ENCODE data around the gene CLSTN2. TPM values are rescaled to one million over a fixed set of nuclear protein-coding genes. Genes with fewer than 3 reads are reported as not detected.

The CLSTN2 gene
- total RNA-seq, 1 donor from 2014 or later: 0.74 TPM

DNA sequence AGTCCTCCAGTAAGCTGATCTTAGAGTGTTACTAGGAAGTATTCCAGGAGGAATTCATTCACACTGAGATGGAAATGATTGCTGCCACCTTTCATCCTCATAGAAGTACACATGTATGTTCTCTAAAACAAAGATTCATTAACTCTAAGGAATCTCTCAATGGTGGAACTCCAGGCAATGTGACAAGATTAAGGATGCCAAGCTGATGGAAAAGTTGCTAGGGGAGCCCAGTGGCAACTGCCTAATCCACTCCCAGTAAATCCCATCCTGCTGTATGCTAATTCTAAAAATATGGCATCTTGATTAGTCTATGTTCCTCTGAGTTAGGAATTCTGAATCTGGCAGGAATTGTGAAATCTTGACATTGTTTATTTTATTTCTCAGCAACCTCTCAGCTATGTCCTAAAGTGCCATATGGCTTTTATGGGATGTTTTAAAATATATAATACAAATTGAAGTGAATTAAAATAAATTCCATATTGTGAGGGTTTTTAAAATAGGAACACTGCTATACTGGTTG is 532.9 kb downstream of the CLSTN2 start:
- TF ChIP-seq, protein P1, sequence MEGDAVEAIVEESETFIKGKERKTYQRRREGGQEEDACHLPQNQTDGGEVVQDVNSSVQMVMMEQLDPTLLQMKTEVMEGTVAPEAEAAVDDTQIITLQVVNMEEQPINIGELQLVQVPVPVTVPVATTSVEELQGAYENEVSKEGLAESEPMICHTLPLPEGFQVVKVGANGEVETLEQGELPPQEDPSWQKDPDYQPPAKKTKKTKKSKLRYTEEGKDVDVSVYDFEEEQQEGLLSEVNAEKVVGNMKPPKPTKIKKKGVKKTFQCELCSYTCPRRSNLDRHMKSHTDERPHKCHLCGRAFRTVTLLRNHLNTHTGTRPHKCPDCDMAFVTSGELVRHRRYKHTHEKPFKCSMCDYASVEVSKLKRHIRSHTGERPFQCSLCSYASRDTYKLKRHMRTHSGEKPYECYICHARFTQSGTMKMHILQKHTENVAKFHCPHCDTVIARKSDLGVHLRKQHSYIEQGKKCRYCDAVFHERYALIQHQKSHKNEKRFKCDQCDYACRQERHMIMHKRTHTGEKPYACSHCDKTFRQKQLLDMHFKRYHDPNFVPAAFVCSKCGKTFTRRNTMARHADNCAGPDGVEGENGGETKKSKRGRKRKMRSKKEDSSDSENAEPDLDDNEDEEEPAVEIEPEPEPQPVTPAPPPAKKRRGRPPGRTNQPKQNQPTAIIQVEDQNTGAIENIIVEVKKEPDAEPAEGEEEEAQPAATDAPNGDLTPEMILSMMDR (IDR thresholded peaks at IDR 0.05; ENCODE audit: unreplicated experiment): no peak
- DNase-seq (ENCODE audit: low spot score): no peak
- H3K27ac Mint-ChIP-seq (ENCODE audit: unreplicated experiment): no peak overlapping the region
- no peaks in the 10 kb centered on the region for H3K4me1 Mint-ChIP-seq (ENCODE audit: unreplicated experiment)
- no peaks in the 10 kb centered on the region for H3K27me3 Mint-ChIP-seq (ENCODE audit: unreplicated experiment)
- no peaks in the 10 kb centered on the region for H3K36me3 Mint-ChIP-seq (ENCODE audit: low read depth, unreplicated experiment)
- no peak overlapping the region for H3K4me3 Mint-ChIP-seq (ENCODE audit: unreplicated experiment)
- H3K9me3 Mint-ChIP-seq (ENCODE audit: unreplicated experiment): no peaks in the 10 kb centered on the region

DNA sequence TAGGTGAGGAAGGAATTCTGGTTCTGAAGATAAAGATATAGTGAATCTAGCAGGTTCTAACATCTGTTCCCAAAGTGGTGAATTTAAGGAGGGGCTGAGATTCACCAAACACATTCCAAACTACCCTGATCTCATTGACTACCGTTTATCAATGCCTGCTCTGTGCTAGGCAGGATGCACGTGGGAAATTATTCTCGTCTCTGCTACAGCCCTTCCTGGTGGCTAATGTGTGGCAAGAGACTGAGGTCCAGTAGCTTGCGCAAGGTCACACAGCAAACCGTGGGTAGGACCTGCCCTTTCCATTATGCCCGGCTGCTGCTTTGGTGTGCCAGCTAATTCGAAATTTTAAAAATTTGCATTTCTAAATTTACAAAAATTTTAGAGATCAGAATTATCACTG is 533.4 kb downstream of the CLSTN2 start:
- no peak overlapping the region for H3K27ac Mint-ChIP-seq (ENCODE audit: unreplicated experiment)
- no peaks in the 10 kb centered on the region for H3K36me3 Mint-ChIP-seq (ENCODE audit: low read depth, unreplicated experiment)
- no peak for DNase-seq (ENCODE audit: low spot score)
- no peaks in the 10 kb centered on the region for H3K4me1 Mint-ChIP-seq (ENCODE audit: unreplicated experiment)
- no peaks in the 10 kb centered on the region for H3K9me3 Mint-ChIP-seq (ENCODE audit: unreplicated experiment)
- TF ChIP-seq, protein P1 (IDR thresholded peaks at IDR 0.05; ENCODE audit: unreplicated experiment): no peak
- H3K4me3 Mint-ChIP-seq (ENCODE audit: unreplicated experiment): no peak overlapping the region
- no peaks in the 10 kb centered on the region for H3K27me3 Mint-ChIP-seq (ENCODE audit: unreplicated experiment)

DNA sequence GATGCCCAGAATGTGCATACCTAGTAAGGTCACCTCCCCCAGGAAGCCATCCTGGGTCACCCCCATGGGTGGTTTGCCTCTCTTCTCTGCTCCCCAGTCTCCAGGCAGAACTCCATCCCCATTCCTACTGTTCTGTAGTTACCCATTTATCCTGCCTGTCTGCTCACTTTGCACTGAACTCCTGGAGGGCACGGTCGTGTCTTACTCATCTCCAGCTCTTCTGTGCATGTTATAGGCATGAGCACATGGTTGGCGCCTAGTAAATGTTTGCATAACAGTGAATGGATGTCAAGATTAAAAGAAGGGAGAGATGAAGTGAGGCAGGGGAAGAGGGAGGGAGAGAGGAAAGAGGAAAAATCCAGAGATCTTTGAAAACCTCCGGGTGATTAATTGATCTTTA is 534.5 kb downstream of the CLSTN2 start:
- no peaks in the 10 kb centered on the region for H3K36me3 Mint-ChIP-seq (ENCODE audit: low read depth, unreplicated experiment)
- no peak overlapping the region for H3K4me3 Mint-ChIP-seq (ENCODE audit: unreplicated experiment)
- H3K27ac Mint-ChIP-seq (ENCODE audit: unreplicated experiment): no peak overlapping the region
- H3K9me3 Mint-ChIP-seq (ENCODE audit: unreplicated experiment): no peaks in the 10 kb centered on the region
- H3K27me3 Mint-ChIP-seq (ENCODE audit: unreplicated experiment): no peaks in the 10 kb centered on the region
- TF ChIP-seq, protein P1 (IDR thresholded peaks at IDR 0.05; ENCODE audit: unreplicated experiment): no peak
- no peaks in the 10 kb centered on the region for H3K4me1 Mint-ChIP-seq (ENCODE audit: unreplicated experiment)
- no peak for DNase-seq (ENCODE audit: low spot score)

DNA sequence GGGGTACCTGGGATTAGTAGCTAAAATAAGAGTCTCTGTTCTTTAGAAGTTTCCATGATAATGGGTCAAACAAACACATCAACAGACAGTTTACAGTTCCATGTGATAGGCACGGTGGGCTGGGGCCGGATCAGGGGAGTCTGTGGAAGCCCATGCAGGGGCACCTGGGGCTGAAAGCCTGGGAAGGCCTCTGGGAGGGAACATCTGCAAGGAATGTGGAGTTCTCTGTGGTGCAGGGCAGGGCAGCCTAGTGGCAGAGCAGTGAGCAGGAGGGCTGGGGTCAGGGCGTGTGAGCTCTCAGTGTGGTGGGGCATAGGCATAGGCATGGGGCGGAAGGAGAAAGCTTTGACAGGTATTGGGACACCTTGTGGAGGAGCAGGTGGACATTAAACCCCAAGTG is 535.2 kb downstream of the CLSTN2 start:
- Mint-ChIP-seq H3K9me3 (ENCODE audit: unreplicated experiment) (no peaks in the 10 kb centered on the region), H3K36me3 (ENCODE audit: low read depth, unreplicated experiment) (no peaks in the 10 kb centered on the region), H3K4me3 (ENCODE audit: unreplicated experiment) (no peak overlapping the region), H3K27me3 (ENCODE audit: unreplicated experiment) (no peaks in the 10 kb centered on the region), H3K4me1 (ENCODE audit: unreplicated experiment) (no peaks in the 10 kb centered on the region), H3K27ac (ENCODE audit: unreplicated experiment) (no peak overlapping the region)
- TF ChIP-seq, protein P1 (IDR thresholded peaks at IDR 0.05; ENCODE audit: unreplicated experiment): no peak
- DNase-seq (ENCODE audit: low spot score): no peak

DNA sequence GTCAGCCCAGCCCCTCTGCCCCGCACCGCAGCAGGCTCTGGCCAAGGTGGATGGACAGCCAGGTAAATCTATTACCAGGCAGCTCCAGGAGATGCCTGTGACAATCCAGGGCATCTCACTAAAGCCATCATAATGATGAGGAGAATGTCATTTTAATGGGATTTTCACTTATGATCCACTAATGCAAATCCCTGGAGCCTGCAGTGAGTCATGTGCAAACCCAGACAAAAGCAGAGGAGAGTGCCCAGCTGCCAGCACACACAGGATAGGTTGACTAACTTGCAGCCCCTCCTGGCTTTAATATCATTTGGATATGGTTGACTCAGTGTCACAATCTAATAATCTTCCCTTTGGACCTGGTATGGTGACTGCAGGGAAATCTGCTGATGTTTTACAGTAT is 536.0 kb downstream of the CLSTN2 start:
- no peaks in the 10 kb centered on the region for H3K9me3 Mint-ChIP-seq (ENCODE audit: unreplicated experiment)
- H3K27me3 Mint-ChIP-seq (ENCODE audit: unreplicated experiment): no peaks in the 10 kb centered on the region
- no peaks in the 10 kb centered on the region for H3K4me1 Mint-ChIP-seq (ENCODE audit: unreplicated experiment)
- no peaks in the 10 kb centered on the region for H3K36me3 Mint-ChIP-seq (ENCODE audit: low read depth, unreplicated experiment)
- H3K27ac Mint-ChIP-seq (ENCODE audit: unreplicated experiment): no peak overlapping the region
- no peak for DNase-seq (ENCODE audit: low spot score)
- TF ChIP-seq, protein P1 (IDR thresholded peaks at IDR 0.05; ENCODE audit: unreplicated experiment): no peak
- H3K4me3 Mint-ChIP-seq (ENCODE audit: unreplicated experiment): no peak overlapping the region
